HL-60 (cell line): ENCODE measurements around the gene KLHL13.

Experiments used
- DNase-seq, 2 experiments: peaks; one replicate each; pipeline ENCODE4 v3.0.0-alpha.2; 2010 to 2020; ENCODE audit warnings: low read depth in 1 of 2, low spot score in 1 of 2
- H3K27ac ChIP-seq: fragments of 250-450 bp; sonication (Bioruptor Pico); replicated peaks from 2 replicates; pipeline ENCODE4 v1.5.1; 2020; ENCODE audit warnings: mild to moderate bottlenecking, moderate library complexity
- H3K27me3 ChIP-seq: fragments of 250-450 bp; sonication (Bioruptor Pico); 2 replicates; pipeline ENCODE4 v1.5.1; 2021; ENCODE audit warnings: mild to moderate bottlenecking, moderate library complexity; ENCODE audit not compliant: insufficient read depth, poor library complexity, severe bottlenecking
- H3K4me3 ChIP-seq: replicated peaks from 2 replicates; pipeline ENCODE4 v1.5.1; 2011; ENCODE audit warnings: mild to moderate bottlenecking, control low read depth, low read length; ENCODE audit not compliant: insufficient read depth
- CTCF ChIP-seq: IDR thresholded peaks from one replicate; pipeline ENCODE4 v1.5.1; 2011; ENCODE audit warnings: low read length, control low read depth, inconsistent platforms; ENCODE audit not compliant: insufficient read depth
- GABPA ChIP-seq: IDR thresholded peaks from 2 replicates; pipeline ENCODE4 v1.6.1; 2012; ENCODE audit warnings: low read depth
- POLR2AphosphoS5 ChIP-seq: IDR thresholded peaks from 2 replicates; pipeline ENCODE4 v1.6.1; 2012; ENCODE audit warnings: low read depth
- SPI1 ChIP-seq: IDR thresholded peaks from 2 replicates; pipeline ENCODE4 v1.6.1; 2012; ENCODE audit warnings: low read depth, mild to moderate bottlenecking, borderline replicate concordance
- TF ChIP-seq, protein P1 (sequence below): IDR thresholded peaks from 2 replicates; pipeline ENCODE4 v1.6.1; 2012; ENCODE audit warnings: low read depth; ENCODE audit not compliant: insufficient replicate concordance

KLHL13 gene

GRCh38 chrX:118066867-118067515 is 49.6 kb downstream of the KLHL13 start:
- no peak overlapping the region for H3K27ac ChIP-seq
- H3K27me3 ChIP-seq: no peaks in the 10 kb centered on the region
- no peak overlapping the region for H3K4me3 ChIP-seq
- DNase-seq: no peak
- TF ChIP-seq, protein P1, sequence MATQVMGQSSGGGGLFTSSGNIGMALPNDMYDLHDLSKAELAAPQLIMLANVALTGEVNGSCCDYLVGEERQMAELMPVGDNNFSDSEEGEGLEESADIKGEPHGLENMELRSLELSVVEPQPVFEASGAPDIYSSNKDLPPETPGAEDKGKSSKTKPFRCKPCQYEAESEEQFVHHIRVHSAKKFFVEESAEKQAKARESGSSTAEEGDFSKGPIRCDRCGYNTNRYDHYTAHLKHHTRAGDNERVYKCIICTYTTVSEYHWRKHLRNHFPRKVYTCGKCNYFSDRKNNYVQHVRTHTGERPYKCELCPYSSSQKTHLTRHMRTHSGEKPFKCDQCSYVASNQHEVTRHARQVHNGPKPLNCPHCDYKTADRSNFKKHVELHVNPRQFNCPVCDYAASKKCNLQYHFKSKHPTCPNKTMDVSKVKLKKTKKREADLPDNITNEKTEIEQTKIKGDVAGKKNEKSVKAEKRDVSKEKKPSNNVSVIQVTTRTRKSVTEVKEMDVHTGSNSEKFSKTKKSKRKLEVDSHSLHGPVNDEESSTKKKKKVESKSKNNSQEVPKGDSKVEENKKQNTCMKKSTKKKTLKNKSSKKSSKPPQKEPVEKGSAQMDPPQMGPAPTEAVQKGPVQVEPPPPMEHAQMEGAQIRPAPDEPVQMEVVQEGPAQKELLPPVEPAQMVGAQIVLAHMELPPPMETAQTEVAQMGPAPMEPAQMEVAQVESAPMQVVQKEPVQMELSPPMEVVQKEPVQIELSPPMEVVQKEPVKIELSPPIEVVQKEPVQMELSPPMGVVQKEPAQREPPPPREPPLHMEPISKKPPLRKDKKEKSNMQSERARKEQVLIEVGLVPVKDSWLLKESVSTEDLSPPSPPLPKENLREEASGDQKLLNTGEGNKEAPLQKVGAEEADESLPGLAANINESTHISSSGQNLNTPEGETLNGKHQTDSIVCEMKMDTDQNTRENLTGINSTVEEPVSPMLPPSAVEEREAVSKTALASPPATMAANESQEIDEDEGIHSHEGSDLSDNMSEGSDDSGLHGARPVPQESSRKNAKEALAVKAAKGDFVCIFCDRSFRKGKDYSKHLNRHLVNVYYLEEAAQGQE: no peak
- TF ChIP-seq CTCF (no peak), SPI1 (no peak)

DNA sequence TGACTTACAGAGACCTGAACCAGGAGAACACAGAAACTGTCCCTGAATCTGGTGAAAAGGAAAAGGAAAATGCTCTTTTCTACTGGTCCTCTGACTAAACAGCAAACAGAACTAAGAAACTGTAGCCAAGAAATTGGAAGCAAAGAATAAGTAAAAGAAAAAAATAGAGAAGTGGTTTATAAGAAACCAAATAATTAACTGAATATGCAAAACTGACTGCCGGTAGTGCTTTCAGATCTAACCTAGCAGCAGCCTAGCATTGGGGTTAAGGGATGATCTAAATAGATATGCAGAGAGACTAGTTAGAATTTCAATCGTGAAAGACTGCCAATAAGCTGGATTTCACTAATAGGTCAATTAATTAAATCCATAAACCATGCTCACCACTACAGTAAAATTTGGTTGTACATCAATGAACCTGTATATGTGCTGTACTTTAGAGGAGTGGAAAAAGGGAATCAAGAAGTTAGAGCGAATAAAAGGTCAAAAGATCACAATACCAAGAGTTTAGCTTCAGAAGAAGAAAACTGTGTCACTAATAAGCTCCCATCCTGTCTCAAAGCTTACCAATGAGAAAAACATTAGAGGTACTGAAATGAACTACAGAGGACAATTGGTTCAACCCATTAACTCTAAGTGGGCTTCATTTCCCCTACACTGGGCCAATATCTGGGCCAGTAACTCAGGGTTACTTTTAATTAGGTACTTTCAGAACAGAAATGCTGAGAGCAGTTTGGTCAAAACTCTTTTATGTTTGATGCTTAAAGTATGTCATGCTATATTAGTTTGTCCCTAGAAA is 53.6 kb downstream of the KLHL13 start:
- Histone ChIP-seq H3K27me3 (no peaks in the 10 kb centered on the region), H3K4me3 (no peak overlapping the region), H3K27ac (no peak overlapping the region)
- no peak for DNase-seq
- TF ChIP-seq POLR2AphosphoS5: no peak
- TF ChIP-seq, protein P1: no peak
- TF ChIP-seq CTCF: no peak
- TF ChIP-seq GABPA: no peak
- no peak for TF ChIP-seq SPI1

GRCh38 chrX:118062048-118062789 is 54.4 kb downstream of the KLHL13 start:
- TF ChIP-seq GABPA (no peak), CTCF (no peak), SPI1 (0 out of 2 replicates have a peak, but pooled peaks have one; percentile 2), POLR2AphosphoS5 (no peak)
- TF ChIP-seq, protein P1: no peak
- H3K4me3 ChIP-seq: no peak overlapping the region
- no peak for DNase-seq
- H3K27ac ChIP-seq: no peak overlapping the region
- H3K27me3 ChIP-seq: no peaks in the 10 kb centered on the region
